Gastrocnemius medialis (tissue), 4 donors: Measurements from ENCODE around the gene GARS1.
A peak's percentile ranks its signal among the peaks of the same experiment; 100 is the strongest.

Experiments
- POLR2A ChIP-seq, 2 donors: fragments of 450-650 bp; IDR thresholded peaks; one replicate each; pipeline ENCODE4 v1.6.1; 2017; ENCODE audit warnings: antibody characterized with exemption in 2 of 2, mild to moderate bottlenecking in 2 of 2, moderate library complexity in 2 of 2
- TF ChIP-seq, protein P1 (sequence below), 5 experiments: fragments of 450-650 bp in 3 of 5; fragments of 200-600 bp in 2 of 5; sonication (generic) in 2 of 5; IDR thresholded peaks in 4 of 5; conservative IDR thresholded peaks in 1 of 5; 1 replicate in 4 of 5; 2 replicates in 1 of 5; pipeline ENCODE4 v1.5.1; 2016 to 2019; ENCODE audit warnings: antibody characterized with exemption in 5 of 5, mild to moderate bottlenecking in 3 of 5, moderate library complexity in 3 of 5

DNA sequence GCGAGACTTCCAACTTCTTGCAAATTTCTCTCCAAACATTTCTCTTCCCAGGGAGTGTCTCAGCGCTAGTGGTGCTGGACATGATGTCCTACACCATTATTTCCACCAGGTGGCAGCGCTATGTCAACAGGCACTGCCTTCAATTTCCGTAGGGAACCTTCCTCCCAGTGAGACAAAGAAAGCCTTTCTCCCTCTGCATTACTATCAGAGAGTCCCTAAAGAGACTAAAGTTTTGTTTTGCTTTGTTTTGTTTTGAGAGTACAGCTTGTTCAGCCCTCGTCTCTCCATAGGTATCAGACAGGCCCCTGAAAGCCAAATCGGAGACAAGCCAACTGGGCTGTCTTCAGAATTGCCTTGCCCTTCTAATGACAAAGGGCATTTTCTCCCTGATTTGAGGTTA, 45.8 kb upstream of the GARS1 start:
- TF ChIP-seq POLR2A (IDR thresholded peaks at IDR 0.05), result no peak
- TF ChIP-seq, protein P1, sequence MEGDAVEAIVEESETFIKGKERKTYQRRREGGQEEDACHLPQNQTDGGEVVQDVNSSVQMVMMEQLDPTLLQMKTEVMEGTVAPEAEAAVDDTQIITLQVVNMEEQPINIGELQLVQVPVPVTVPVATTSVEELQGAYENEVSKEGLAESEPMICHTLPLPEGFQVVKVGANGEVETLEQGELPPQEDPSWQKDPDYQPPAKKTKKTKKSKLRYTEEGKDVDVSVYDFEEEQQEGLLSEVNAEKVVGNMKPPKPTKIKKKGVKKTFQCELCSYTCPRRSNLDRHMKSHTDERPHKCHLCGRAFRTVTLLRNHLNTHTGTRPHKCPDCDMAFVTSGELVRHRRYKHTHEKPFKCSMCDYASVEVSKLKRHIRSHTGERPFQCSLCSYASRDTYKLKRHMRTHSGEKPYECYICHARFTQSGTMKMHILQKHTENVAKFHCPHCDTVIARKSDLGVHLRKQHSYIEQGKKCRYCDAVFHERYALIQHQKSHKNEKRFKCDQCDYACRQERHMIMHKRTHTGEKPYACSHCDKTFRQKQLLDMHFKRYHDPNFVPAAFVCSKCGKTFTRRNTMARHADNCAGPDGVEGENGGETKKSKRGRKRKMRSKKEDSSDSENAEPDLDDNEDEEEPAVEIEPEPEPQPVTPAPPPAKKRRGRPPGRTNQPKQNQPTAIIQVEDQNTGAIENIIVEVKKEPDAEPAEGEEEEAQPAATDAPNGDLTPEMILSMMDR (IDR thresholded peaks at IDR 0.05 in 4 of 5, conservative IDR thresholded peaks at IDR 0.05 in 1 of 5), result peak; percentile 72 to 86 (median 77)
